Natural killer cell treated with Interleukin-12 subunit alpha and Interleukin-12 subunit beta and Interleukin-15 and Interleukin-18, amount 100 ng/mL, for 72 hours (primary cell): ENCODE results near the gene GRM8. TPM values are rescaled to one million over a fixed set of nuclear protein-coding genes. Genes with fewer than 3 reads are reported as not detected.

Experiments used
- ATAC-seq, 2 donors: fragments of 150-1000 bp; cut with Tn5 transposase in 1 of 2; sonication (Bioruptor Pico), chemical (Tn5 transposase) in 1 of 2; 2 replicates each; pipeline ENCODE4 v1.10.0; 2021
- DNase-seq: peaks from one replicate; pipeline ENCODE4 v3.0.0; 2022; ENCODE audit warnings: low spot score
- H3K27ac Mint-ChIP-seq, 2 donors: 1 replicate in 1 of 2; 2 replicates in 1 of 2; pipeline ENCODE4 v1.8.0; 2022; ENCODE audit warnings: mixed read lengths in 2 of 2, mild to moderate bottlenecking in 1 of 2, moderate library complexity in 1 of 2
- H3K27me3 Mint-ChIP-seq, 2 donors: 1 replicate in 1 of 2; 2 replicates in 1 of 2; pipeline ENCODE4 v1.8.0; 2022; ENCODE audit warnings: mixed read lengths in 2 of 2
- H3K36me3 Mint-ChIP-seq: one replicate; pipeline ENCODE4 v1.8.0; 2022; ENCODE audit warnings: mixed read lengths
- H3K4me1 Mint-ChIP-seq, 2 donors: 1 replicate in 1 of 2; 2 replicates in 1 of 2; pipeline ENCODE4 v1.8.0; 2022; ENCODE audit warnings: low read depth in 2 of 2, mixed read lengths in 2 of 2, mild to moderate bottlenecking in 1 of 2
- H3K4me3 Mint-ChIP-seq: one replicate; pipeline ENCODE4 v1.8.0; 2022; ENCODE audit warnings: mixed read lengths
- H3K9me3 Mint-ChIP-seq: 2 replicates; pipeline ENCODE4 v1.8.0; 2022; ENCODE audit warnings: mixed read lengths
- total RNA-seq, 2 donors: library from RNA; stranded (reverse); gene quantifications; one replicate each; pipeline ENCODE4 v1.2.3, GENCODE V29; 2022

Gene GRM8
- not detected for total RNA-seq

- peaks cover 6 to 7% of the 10 kb centered on the region in 2 donors for H3K4me1 Mint-ChIP-seq
- H3K4me3 Mint-ChIP-seq = peak within 1 kb of the TSS; percentile 78
- DNase-seq (no peak), ATAC-seq (peak; percentile 21 to 26)
- H3K27ac Mint-ChIP-seq = no peak within 1 kb of the TSS
- no peaks in the 10 kb centered on the region for H3K36me3 Mint-ChIP-seq
- H3K9me3 Mint-ChIP-seq = no peaks in the 10 kb centered on the region
- H3K27me3 Mint-ChIP-seq = peaks cover 42 to 72% of the 10 kb centered on the region in 2 donors
Observed at GRCh38 chr7:127252778-127253280, at the start of gene GRM8. GRM8 (minus strand) TSS chr7:127252941.

- Mint-ChIP-seq H3K9me3 (no peaks in the 10 kb centered on the region), H3K4me1 (no peaks in the 10 kb centered on the region), H3K36me3 (no peaks in the 10 kb centered on the region), H3K27me3 (peaks cover 28 to 36% of the 10 kb centered on the region in 2 donors), H3K4me3 (no peak overlapping the region), H3K27ac (no peak overlapping the region)
- ATAC-seq (no peak), DNase-seq (no peak)
Observed at GRCh38 chr7:127290801-127291361, 38.1 kb upstream of the GRM8 start.

DNA sequence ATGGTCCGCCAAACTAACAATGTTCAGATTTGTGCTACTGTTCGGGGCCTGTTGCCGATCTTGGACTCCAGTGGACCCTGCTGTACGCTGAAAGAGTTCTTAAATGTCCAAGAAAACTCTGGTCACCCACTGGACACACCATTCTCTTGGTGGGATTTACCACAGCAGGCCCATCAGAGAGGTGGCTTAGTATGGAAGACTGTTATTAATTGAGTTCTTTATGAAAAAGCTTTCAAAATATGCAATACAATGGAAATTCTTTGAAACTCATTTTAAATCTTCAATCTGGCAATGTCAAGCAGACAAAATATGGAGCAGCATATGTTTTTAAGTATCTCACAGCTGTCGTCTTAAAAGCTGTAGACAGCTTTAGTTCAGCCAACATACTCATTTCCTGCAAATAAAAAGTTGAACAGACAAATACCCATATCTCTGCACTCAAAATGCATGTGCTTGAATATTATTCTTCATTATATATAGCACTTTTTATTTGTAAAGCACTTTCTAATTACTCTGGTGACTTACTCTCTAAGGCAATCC is 37.4 kb upstream of the GRM8 start:
- H3K4me1 Mint-ChIP-seq = no peaks in the 10 kb centered on the region
- H3K4me3 Mint-ChIP-seq = no peak overlapping the region
- DNase-seq (no peak), ATAC-seq (no peak)
- no peaks in the 10 kb centered on the region for H3K9me3 Mint-ChIP-seq
- no peaks in the 10 kb centered on the region for H3K36me3 Mint-ChIP-seq
- no peak overlapping the region for H3K27ac Mint-ChIP-seq
- peaks cover 32 to 36% of the 10 kb centered on the region in 2 donors for H3K27me3 Mint-ChIP-seq

- no peak for DNase-seq
Observed at GRCh38 chr7:127287133-127287532, 34.4 kb upstream of the GRM8 start.

GRCh38 chr7:127270093-127270492 is 17.4 kb upstream of the GRM8 start:
- no peak for ATAC-seq
- peaks cover 7% of the 10 kb centered on the region for H3K36me3 Mint-ChIP-seq
- H3K9me3 Mint-ChIP-seq = no peaks in the 10 kb centered on the region
- peaks cover 0 to 5% of the 10 kb centered on the region in 2 donors for H3K4me1 Mint-ChIP-seq
- no peak overlapping the region for H3K4me3 Mint-ChIP-seq
- no peak overlapping the region for H3K27ac Mint-ChIP-seq
- no peak for DNase-seq
- peaks cover 17 to 61% of the 10 kb centered on the region in 2 donors for H3K27me3 Mint-ChIP-seq

More at GRCh38 chr7:127287133-127287532, 34.4 kb upstream of the GRM8 start:
- no peak overlapping the region for H3K4me3 Mint-ChIP-seq
- H3K4me1 Mint-ChIP-seq = no peaks in the 10 kb centered on the region
- H3K27me3 Mint-ChIP-seq = peaks cover 21 to 34% of the 10 kb centered on the region in 2 donors
- no peaks in the 10 kb centered on the region for H3K36me3 Mint-ChIP-seq
- no peak for ATAC-seq
- H3K27ac Mint-ChIP-seq = no peak overlapping the region
- H3K9me3 Mint-ChIP-seq = no peaks in the 10 kb centered on the region

DNA sequence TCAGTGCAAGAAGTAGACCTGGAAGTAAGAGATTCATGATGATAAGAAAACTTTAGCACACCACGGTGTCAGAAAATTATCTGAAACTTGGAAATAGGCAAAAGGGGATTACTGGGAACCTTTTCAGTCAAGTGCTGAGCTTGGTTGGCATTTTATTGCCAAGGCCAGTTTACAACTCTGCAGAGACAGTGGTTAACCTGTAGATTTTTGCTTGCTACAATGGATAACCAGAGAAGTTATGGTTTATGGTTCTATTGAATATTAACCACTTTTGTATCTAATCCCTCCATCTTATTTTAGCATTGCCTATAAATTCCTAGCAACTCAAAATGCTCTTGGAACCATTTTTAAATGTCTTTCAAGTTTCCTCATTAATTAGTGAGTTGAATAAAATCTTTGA is 13.3 kb upstream of the GRM8 start:
- no peak for ATAC-seq
- Mint-ChIP-seq H3K4me1 (peaks cover 0 to 5% of the 10 kb centered on the region in 2 donors), H3K27me3 (peaks cover 28 to 80% of the 10 kb centered on the region in 2 donors), H3K9me3 (no peaks in the 10 kb centered on the region), H3K36me3 (peaks cover 7% of the 10 kb centered on the region), H3K27ac (no peak overlapping the region), H3K4me3 (no peak overlapping the region)
- no peak for DNase-seq

DNA sequence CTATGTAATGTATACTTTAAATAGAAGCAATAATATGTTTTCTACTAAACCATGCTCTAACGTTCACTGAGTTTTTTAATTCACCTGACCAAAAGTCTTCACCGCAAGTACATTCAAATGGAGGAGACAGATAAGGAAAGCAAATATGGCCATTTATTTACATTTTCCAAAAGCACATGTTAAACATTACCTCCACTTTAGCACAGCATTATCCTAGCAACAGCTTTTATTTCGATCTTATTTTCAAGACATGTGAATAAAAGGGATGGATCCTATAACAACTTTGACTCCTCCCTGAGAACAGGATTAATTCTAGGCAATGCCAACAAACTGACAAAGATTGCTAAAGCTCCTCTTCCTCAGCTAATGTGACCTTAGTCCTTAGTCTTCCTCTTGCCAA is 11.5 kb upstream of the GRM8 start:
- Mint-ChIP-seq H3K4me1 (peaks cover 4 to 6% of the 10 kb centered on the region in 2 donors), H3K9me3 (peaks cover 4% of the 10 kb centered on the region), H3K27ac (no peak overlapping the region), H3K4me3 (no peak overlapping the region), H3K27me3 (peaks cover 19 to 77% of the 10 kb centered on the region in 2 donors), H3K36me3 (peaks cover 4% of the 10 kb centered on the region)
- DNase-seq (no peak), ATAC-seq (no peak)

GRCh38 chr7:127258111-127258510 is 5.4 kb upstream of the GRM8 start:
- ATAC-seq = no peak
- DNase-seq = no peak
- H3K4me1 Mint-ChIP-seq = peaks cover 7 to 10% of the 10 kb centered on the region in 2 donors
- H3K9me3 Mint-ChIP-seq = peaks cover 7% of the 10 kb centered on the region
- H3K27me3 Mint-ChIP-seq = peaks cover 30 to 74% of the 10 kb centered on the region in 2 donors
- no peak overlapping the region for H3K27ac Mint-ChIP-seq
- H3K4me3 Mint-ChIP-seq = no peak overlapping the region
- peaks cover 4% of the 10 kb centered on the region for H3K36me3 Mint-ChIP-seq

DNA sequence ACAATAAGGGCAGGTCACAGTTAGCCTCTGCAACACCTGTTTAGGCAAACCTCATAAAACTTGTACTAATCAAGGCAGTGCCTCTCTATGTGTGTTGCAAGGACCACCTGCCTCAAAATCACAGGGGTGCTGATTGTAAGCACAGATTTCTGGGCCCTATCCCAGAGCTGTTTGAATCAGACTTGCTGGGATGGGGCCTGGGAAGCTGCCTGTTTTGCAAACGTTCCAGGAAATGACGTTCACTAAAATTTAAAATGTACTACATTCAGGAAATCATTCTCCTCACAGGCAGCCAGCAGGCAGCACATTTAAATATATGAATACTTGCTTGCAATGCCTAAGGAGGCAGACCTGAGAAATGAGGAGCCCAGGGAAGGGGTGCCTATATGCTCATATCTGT is 4.3 kb upstream of the GRM8 start:
- Mint-ChIP-seq H3K27ac (no peak overlapping the region), H3K4me1 (peaks cover 12 to 16% of the 10 kb centered on the region in 2 donors), H3K4me3 (no peak overlapping the region), H3K9me3 (peaks cover 7% of the 10 kb centered on the region), H3K36me3 (peaks cover 4% of the 10 kb centered on the region), H3K27me3 (peaks cover 34 to 72% of the 10 kb centered on the region in 2 donors)
- ATAC-seq (no peak), DNase-seq (no peak)

DNA sequence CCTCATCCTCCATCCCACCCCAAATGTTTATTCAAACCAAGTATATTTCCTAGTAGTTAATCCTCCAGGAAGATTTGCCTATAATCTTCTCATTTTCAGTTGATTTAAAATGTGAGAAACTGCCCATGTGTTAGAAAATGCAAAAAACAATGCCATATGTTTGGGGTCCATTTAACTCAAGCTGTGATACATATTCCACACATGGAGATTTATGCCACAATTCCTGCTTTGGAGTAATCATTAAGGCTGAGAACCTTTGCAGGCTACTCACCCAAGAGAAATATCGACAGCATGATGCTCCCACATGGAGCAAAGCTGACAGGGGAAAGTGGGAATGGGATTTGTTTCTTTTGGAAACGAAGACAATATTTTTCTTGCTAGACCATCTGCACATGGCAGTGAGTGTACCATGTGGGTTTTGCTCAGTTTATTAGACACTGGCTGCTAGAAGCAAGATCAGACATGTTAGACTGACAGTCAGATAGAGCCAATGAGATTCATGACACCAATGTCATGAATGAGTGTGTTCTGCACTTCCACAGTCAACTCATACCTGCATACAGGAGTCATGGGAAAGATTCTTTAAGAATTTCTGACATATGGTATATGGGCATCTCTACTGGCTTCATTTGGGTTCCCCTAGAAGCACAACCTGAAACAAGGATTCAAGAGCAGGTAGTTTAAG is 3.4 kb upstream of the GRM8 start:
- peaks cover 4% of the 10 kb centered on the region for H3K36me3 Mint-ChIP-seq
- ATAC-seq = no peak
- H3K27me3 Mint-ChIP-seq = peaks cover 30 to 66% of the 10 kb centered on the region in 2 donors
- no peak overlapping the region for H3K4me3 Mint-ChIP-seq
- H3K9me3 Mint-ChIP-seq = peaks cover 7% of the 10 kb centered on the region
- no peak for DNase-seq
- peaks cover 13 to 17% of the 10 kb centered on the region in 2 donors for H3K4me1 Mint-ChIP-seq
- no peak overlapping the region for H3K27ac Mint-ChIP-seq

DNA sequence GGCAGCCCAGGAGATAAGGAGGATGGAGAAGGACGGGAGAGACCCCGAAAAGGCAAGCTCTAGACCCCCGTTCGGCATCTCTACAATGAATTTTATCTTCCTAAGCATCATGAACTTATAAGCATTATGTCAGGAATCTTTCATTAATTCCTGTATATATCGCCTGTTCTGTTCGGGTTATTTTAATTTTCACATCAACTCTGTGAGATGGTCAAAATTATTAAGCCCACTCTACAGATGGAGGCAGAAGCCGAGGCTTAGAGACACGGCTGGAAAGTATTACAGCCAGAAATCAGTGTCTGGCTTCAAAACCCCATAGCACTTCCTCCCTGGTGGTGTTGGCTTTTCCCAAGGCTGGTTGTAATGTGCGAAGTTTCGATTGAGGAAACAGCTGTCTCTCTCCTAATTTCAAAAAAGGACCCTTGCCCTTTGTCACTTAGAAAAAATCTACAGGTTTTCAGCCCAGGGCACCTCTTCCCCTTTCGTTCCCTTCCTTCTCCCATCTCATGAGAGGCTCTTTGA is 1.5 kb upstream of the GRM8 start:
- no peak overlapping the region for H3K27ac Mint-ChIP-seq

DNA sequence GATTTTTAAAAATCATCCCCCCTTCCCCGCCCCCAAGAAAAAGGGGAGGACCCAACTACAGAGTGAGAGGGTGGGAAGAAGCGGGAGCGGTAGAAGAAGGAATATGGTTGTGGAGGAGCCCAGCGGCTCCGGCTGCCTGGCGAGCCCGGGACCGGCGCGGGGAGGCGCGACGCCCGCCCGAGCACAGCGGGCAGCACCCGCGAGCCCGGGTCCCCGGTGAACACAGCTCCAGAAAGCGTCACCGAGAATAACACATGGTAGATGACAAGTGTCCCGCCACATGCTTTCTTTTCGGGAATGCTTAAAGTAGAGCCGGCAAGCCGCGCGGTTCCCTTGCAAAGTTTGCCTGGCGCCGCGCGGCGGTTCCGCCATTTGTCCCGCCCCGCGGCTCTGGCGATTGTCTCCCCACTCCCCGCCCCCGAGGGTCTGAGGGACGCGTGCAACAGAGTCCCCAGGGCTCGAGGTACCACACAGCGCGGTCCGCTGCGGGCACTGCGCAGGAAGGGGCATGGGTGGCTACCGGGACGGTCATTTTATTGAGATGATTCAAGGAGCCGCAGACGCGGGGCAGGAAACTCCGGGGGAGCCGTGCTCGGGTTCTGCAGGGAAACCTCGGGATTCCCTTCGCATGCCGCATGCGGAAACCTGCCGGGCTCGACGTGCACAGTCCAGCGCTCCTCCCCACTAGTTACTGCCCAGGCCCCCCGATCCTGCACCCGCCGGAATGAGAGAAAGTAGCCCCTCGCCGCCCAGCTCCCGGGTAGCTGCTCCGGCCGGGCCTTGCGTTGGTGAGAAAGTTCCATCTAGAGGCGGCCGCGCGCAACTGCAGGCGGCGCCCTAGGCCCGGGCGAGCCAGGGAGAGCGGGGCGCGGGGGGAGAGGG is 781 bp upstream of the GRM8 start:
- peaks cover 43 to 70% of the 10 kb centered on the region in 2 donors for H3K27me3 Mint-ChIP-seq
- no peak overlapping the region for H3K27ac Mint-ChIP-seq
- H3K9me3 Mint-ChIP-seq = no peaks in the 10 kb centered on the region
- peak; percentile 78 to 88 for ATAC-seq
- DNase-seq = no peak
- H3K4me3 Mint-ChIP-seq = peak overlapping the region; percentile 78
- no peaks in the 10 kb centered on the region for H3K36me3 Mint-ChIP-seq
- H3K4me1 Mint-ChIP-seq = peaks cover 6 to 7% of the 10 kb centered on the region in 2 donors

More for the DNA sequence above, 1.5 kb upstream of the GRM8 start:
- peak overlapping the region; percentile 78 for H3K4me3 Mint-ChIP-seq
- no peak for ATAC-seq
- DNase-seq = no peak
- H3K36me3 Mint-ChIP-seq = no peaks in the 10 kb centered on the region
- H3K9me3 Mint-ChIP-seq = peaks cover 3% of the 10 kb centered on the region
- H3K27me3 Mint-ChIP-seq = peaks cover 40 to 70% of the 10 kb centered on the region in 2 donors
- H3K4me1 Mint-ChIP-seq = peaks cover 8 to 11% of the 10 kb centered on the region in 2 donors

GRCh38 chr7:127252377-127252713 is 396 bp downstream of the GRM8 start:
- H3K36me3 Mint-ChIP-seq = no peaks in the 10 kb centered on the region
- no peak for DNase-seq
- H3K4me3 Mint-ChIP-seq = peak overlapping the region; percentile 76
- peaks cover 42 to 73% of the 10 kb centered on the region in 2 donors for H3K27me3 Mint-ChIP-seq
- no peak for ATAC-seq
- H3K4me1 Mint-ChIP-seq = peaks cover 6 to 7% of the 10 kb centered on the region in 2 donors
- no peak overlapping the region for H3K27ac Mint-ChIP-seq
- H3K9me3 Mint-ChIP-seq = no peaks in the 10 kb centered on the region
